NCI-H146 (cell line): ENCODE measurements around the gene PRKCZ.
A peak's percentile ranks its signal among the peaks of the same experiment; 100 is the strongest.
"Not testable (repeated sequence)": the region's sequence is repeated elsewhere in the genome, so short reads cannot be mapped to it uniquely, and the experiment has no call there.

Source experiments
- DNase-seq: peaks from one replicate; lab custom pipeline; 2025; lab: John Stamatoyannopoulos, UW

Gene PRKCZ

DNA sequence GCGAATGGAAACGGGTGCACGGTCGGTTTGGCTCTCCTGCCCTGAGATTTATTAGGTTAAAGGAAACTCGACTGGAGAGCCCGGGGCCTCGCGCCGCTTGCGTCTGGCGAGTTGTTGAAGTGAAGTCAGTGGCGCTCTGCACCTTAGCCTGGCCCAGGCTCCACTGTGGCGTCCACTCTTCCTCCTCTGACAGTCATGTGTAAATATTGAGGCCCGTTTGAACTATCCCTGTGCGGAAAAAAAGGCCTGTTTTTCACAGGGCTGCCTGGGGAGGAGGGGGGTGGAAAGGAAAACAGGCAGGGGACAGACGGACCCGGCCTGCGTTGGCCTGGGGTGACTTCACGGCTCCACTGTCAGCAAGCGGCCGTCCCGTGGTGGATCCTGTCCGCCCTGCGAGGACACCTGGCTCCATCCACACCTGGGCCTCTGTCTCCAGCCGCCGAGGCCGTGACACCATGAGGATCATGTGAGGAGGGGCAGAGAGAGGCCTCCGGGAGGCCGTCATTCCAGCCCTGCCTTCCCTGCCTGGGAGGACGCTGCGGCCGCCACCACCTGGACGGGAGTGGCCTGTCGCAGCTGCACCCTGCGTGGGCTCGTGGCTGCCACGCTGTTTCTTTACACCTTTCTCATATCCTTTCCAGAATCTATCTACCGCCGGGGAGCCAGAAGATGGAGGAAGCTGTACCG is 84.6 kb downstream of the PRKCZ start:
- no peak for DNase-seq

DNA sequence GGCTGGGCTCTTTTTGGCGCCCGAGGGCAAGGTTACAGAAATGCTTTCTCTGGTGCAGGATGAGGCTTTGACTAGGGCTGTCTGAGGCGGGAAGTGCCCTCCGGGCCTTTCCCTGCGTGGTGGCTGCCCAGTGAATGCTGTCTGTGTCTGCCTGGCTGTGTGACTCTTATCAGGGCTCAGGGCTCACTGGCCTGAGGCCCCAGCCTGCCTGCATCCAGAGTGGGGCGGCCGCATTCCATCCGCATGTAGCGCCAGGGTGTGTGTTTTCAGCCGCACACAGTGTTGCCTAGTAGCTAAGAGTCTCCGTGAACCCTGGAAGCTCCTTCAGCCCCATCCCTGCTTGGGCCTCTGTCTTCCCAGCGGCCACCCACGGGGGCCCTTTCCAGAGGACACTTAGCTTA is 85.2 kb downstream of the PRKCZ start:
- DNase-seq, result no peak

DNA sequence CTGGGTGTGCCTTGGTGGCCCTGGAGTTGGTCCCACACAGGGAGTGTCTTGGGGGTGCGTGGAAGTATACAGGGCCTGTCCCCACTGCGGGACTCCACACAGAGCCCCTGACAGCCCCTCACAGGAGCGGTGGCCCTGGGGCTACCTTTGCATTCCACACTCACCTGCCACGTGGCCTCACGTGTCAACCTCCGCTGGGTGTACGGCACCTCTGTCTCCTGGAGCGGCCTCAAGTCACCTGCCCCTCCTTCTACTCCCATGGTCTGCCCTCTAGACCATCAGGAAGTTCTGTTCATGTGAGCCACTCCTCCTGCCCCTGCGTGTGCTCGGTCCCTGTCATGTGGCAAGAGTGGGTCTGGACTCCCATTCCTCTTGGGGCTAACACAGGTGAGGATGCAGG is 85.7 kb downstream of the PRKCZ start:
- no peak for DNase-seq

DNA sequence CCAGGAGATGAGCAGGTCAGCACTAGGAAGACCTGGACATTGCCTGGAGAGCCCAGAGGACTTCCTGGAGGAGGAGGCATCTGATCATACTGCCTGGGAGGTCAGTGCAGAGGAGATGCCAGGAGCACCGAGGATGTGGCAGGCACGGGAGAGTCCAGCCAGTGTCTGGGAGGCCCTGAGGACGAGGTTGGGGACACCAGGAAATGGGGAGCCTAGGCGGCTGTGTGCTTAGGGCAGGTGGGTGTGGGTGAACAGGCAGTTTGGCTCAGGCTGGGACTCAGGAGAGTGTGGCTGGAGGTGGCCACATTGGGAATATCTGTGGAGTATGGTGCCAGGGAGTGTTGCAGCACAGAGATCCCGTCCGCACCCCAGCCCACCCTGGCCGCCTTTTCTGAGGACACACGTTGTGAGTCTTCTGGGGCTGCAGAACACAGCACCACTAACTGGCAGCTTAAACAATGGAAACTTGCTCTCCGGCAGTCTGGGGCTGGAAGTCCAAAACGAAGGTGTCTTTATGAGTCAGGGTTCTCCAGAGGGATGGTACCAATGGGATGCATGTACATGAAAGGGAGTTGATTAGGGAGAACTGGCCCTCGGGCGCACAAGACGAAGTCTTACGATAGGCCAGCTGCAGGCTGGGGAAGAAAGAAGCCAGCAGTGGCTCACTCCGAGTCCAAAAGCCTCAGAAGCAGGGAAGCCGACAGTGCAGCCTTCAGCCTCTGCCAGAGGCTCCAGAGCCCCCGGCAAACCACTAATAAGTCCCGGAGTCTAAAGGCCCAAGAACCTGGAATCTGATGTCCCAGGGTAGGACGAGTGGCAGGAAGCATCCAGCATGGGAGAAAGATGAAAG is 86.4 kb downstream of the PRKCZ start:
- no peak for DNase-seq

DNA sequence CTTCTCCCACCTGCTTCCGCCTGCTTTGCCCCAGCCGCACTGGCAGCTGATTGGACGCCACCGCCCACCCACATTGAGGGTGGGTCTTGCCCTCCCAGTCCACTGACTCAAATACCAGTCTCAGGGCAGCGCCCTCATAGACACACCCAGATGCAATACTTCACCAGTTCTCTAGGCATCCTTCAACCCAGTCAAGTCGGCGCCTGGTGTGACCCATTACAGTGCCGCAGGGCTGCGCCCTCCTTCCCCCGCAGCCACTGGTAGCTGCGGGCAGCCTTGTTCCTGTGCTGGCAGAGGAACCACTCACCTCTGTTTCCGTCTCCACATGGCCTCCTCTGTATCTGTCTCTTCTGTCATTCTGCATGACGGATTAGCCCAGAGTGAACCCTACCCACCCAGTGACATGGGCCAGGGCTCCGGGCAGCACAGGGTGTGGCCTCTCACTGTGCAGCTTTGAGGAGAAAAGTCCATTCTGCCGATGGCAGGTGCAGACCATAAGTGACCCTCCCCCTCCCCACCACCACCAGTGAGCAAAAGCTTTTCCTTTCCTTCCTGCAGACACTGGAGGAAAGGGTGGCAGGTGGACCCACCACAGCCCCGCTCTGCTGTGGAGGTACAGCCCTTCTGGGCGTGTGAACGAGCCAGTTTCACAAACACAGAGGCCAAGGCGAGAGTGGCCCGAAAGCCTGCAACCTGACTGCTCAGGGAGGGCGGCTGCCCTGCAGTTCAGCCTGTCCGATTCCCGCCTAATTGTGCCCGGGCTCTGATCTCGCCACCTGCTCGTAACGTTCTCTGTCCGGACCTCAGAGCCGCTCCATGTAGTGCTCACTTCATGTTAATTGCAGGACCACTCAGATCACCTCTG is 87.3 kb downstream of the PRKCZ start:
- DNase-seq, result peak; percentile 28

DNA sequence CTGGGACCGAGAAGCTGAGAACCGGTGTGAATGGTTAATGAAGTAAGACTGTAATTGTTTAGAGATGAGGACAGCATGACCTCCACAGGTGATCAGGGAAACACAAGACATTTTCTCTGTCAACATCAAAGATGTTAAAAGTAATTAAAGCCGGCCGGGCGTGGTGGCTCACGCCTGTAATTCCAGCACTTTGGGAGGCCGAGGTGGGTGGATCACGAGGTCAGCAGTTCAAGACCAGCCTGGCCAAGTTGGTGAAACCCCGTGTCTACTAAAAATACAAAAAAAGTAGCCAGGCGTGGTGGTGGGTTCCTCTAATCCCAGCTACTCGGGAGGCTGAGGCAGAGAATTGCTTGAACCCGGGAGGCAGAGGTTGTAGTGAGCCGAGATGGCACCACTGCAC is 88.9 kb downstream of the PRKCZ start:
- not testable (repeated sequence) for DNase-seq

DNA sequence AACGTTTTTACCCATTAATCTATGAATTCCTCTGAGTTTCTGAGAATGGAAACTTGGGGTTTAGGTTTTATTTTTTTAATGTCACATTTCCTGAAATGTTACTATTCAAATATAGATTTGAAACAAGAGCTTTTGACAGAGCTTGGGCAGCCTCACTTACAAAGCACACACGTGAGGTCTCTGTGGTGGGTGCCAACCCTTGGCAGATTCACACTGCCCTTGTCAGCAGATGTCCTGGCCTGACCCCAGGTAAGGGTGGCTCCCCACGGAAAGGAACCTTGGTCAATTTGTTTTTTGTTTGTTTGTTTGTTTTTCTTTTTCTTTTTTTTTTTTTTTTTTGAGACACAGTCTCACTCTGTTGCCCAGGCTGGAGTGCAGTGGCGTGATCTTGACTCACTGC is 90.8 kb downstream of the PRKCZ start:
- DNase-seq, result no peak

DNA sequence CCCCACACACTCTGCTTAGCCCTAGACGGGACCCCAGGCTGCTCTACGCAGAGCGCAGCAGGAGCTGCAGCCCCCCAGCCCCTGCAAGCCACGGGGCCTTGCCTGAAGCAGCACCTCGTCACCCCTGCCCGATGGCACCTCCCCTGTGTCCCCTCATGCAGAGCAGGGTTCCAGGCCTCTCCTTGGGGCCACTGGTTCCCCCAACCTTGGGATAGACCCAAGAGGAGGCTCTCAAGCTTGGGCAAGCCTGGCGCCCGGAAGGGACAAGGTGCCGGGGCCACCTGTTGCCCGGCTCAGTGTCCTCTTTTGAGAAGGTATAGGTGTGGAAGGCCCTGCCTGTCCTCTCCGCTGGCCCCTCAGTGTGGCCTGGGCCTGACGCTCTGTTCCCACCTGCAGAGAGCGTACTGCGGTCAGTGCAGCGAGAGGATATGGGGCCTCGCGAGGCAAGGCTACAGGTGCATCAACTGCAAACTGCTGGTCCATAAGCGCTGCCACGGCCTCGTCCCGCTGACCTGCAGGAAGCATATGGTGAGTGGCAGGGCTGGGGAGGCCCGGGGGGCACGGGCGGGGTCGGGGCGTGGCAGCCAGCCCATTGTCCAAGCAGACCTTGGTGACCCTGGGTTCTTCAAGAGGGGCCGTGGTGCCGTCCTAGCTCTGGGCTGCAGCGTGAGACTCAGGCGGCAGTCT is 93.7 kb downstream of the PRKCZ start:
- no peak for DNase-seq

DNA sequence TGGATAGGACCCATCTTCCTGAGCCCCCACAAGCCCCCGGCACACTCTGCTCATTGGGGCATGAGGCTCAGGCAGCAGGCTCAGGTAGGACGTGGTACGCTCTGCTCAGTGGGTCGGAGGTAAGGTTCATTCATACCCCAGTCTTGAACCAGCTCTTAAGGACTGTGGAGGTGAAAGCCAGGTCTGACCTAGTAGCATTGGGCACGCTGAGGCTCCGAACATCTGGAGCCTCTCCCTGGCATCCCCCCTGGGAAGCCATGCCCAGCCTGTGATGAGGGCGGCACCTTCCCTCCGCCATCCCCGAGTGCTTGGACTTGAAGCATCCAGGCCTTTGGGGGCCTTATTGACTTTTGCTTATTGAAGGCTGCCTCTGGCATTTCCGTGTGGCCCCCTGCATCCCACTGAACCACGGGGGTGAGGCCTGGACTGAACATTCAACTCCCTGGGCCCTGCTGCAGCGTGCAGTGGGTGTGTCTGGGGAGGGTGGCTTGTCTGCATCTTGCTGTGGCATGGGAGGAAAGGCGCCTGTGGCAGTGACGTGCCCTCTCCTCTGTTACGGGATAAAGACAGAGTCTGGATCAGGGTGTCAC is 94.4 kb downstream of the PRKCZ start:
- DNase-seq, result no peak

DNA sequence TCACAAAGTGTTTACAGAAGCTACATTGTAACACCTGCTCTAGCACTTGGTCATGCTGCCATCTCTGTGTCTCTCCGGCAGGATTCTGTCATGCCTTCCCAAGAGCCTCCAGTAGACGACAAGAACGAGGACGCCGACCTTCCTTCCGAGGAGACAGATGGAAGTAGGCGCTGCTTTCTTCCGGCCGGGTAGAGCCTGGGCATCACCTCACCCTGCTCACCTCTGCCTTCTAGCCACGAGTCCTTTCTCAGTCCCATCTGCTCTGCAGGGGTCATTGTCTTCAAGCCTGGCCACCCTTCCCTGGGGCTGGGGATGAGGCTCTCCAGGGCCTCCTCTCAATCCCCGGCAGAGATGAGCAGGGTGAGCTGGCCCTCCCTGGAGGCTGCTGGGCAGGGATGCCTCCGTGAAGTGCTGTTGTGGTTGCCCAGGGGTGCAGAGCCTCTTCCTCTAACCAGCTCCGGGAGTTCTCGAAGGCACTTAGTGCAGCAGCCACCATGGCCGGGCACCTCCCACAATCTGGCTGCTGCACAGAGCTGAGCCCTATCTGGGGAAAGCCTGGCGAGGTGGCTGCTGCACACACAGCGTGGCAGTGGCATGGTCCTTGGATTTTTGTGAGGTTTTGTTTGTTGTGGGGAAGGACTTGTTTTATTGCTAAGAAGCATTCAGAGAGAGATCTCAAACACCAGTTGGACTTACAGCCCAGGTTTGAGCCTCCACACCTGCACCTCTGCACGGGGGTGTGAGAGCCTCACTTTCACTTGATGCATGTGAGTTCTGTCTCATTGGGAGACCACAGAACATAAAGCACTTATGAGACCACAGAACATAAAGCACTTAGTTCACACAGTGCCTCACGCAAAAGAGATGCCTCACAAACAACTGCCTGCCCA is 96.0 kb downstream of the PRKCZ start:
- DNase-seq, result no peak

DNA sequence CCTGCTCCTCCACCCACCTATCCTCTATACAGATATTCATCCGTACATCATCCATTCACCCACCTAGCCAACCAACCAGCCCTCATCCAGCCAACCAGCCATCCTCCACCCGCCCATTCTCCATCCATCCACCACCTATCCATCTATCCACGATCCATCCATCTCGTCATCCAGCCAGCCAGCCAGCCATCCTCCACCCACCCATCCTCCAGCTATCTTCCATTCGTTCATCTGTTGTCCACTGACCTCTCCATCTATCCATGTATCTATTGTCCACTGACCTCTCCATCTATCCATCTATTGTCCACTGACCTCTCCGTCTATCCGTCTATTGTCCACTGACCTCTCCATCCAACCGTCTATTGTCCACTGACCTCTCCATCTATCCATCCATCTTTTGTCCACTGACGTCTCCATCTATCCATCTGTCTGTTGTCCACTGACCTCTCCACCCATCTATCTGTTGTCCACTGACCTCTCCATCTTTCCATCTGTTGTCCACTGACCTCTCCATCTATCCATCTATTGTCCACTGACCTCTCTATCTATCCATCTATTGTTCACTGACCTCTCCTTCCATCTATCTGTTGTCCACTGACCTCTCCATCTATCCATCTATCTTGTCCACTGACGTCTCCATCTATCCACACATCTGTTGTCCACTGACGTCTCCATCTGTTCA is 96.8 kb downstream of the PRKCZ start:
- no peak for DNase-seq

DNA sequence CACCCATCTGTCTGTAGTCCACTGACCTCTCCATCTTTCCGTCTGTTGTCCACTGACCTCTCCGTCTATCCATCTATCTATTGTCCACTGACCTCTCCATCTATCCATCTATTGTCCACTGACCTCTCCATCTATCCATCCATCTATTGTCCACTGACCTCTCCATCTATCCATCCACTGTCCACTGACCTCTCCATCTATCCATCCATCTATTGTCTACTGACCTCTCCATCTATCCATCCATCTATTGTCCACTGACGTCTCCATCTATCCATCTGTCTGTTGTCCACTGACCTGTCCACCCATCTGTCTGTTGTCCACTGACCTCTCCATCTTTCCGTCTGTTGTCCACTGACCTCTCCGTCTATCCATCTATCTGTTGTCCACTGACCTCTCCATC is 97.7 kb downstream of the PRKCZ start:
- DNase-seq, result not testable (repeated sequence)

DNA sequence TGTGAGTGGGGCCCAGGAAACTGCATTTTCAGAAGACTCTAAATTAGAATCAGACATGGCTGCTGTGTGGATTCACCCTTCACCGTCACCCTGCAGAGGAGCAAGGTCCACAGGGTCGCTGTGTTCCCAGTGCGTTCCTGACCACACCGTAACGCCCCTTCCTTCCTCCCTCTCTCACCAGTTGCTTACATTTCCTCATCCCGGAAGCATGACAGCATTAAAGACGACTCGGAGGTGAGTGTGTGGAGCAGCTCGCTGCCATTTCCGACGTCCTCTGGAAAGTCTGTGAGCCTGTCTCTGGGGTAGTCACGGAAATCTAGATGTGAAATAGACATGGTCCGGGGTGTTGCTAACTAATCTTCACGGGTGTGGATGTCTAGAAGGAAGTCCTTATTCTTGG is 98.5 kb downstream of the PRKCZ start:
- DNase-seq, result no peak

DNA sequence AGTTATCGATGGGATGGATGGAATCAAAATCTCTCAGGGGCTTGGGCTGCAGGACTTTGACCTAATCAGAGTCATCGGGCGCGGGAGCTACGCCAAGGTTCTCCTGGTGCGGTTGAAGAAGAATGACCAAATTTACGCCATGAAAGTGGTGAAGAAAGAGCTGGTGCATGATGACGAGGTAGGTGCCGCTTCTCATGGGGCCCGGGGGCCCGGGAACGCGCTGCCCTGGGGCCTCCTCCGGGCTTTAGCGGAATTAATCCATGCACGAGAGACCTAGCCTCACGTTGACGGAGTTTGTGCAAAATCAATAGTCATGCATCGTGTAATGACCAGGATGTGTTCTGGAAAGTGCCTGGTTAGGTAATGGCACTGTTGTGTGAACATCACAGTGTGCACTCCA is 100.6 kb downstream of the PRKCZ start:
- DNase-seq, result no peak

DNA sequence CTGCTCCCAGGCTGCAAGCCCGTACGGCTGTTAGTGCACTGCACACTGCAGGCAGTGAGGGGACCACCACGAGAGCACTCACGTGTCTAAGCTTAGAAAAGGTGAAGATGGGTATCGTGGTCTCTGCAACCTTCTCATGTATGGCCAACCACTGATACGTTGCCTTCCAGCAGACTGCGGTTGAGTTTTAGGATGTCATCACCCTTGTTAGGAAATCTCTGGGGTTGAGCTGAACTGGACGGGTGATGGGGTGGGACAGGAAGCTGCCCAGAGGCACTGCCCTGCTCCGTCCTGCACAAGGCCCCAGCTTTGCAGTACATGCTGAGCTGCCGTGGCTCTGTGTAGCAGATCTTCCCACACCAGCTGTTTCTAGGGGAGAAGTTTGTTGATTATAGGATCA is 101.0 kb downstream of the PRKCZ start:
- no peak for DNase-seq

DNA sequence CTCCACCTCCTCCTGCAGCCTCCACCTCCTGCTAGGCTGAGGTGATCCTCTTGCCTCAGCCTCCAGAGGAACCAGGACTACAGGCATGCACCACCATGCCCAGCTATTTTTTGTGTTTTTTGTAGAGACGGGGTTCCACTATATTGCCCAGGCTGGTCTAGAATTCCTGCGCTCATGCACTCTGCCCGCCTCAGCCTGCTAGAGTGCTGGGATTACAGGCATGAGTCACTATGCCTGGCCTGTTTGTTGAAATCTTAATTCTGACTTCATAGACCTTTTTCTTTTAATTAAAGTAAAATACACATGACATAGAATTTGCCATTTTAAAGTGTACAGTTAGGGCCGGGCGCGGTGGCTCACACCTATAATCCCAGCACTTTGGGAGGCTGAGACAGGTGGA is 101.7 kb downstream of the PRKCZ start:
- no peak for DNase-seq

DNA sequence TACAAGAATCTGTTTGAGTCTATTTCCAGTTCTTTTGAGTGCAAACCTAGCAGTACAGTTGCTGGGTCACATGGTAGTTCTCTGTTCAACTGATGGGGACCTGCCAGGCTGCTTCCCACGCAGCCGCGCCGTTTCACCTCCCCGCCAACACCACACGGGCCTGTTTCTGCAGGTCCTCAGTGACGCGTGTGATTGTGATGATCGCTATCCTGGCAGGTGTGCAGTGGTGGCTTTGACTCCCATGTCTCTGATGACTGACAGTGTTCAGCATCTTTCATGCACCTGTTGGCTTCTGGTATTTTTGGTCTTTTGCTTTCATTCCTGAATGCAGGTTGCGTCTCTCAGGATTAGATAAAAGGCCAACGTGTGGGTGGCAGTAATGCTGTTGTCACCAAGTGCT is 102.7 kb downstream of the PRKCZ start:
- no peak for DNase-seq

DNA sequence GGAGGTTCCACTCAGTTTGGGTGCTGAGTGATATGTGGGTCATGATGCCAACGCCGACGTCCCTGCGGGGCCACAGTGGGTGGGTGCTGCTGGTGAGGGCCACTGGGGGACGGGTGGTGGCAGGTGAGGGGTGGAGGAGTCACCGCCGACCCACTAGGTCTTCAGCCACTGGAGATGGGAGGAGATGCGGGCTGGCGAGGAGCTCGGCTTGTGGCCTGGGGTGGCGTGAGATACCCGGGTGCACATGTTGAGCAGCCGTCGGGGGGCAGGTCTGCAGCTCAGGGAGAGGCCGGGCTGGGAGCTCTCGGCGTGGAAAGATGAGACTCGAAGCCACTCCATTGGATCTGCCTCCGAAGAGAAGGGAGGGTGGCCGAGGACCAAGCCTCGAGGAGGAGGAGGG is 103.8 kb downstream of the PRKCZ start:
- DNase-seq, result no peak

DNA sequence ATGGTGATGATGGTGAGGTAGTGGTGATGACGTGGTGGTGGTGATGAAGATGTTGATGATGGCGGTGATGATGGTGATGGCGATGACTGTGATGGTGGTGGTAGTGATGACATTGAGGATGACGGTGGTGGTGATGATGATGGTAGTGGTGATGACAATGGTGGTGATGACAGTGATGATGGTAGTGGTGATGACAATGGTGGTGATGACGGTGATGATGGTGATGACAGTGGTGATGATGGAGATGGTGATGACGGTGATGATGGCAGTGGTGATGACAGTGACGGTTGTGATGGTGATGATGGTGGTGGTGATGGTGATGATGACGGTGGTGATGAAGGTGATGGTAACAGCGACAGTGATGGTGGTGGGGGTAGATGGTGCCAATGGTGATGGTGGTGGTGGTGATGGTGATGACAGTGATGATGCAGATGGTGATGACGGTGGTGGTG is 105.0 kb downstream of the PRKCZ start:
- DNase-seq, result no peak

DNA sequence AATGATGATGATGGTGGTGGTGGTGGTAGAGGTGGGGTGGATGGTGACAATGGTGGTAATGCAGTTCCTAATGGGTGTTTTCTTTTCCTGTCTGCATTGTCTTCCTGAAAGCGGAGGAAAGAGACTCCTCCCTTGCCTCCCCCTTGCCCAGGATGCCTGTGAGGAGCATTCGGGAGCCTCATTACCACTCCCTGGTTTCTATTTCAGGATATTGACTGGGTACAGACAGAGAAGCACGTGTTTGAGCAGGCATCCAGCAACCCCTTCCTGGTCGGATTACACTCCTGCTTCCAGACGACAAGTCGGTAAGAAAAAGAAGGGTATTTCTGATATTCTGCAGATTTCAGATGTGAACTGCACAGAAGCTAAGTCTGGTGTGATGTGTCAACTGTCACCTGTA is 105.6 kb downstream of the PRKCZ start:
- no peak for DNase-seq
